CD4-positive, alpha-beta T cell treated with Interleukin-6 for 4 hours (primary cell): ENCODE measurements around the gene DRD4.

Experiments used
- DNase-seq: peaks from one replicate; pipeline ENCODE4 v3.0.0-alpha.2; 2020; ENCODE audit warnings: mixed read lengths

The DRD4 gene

DNA sequence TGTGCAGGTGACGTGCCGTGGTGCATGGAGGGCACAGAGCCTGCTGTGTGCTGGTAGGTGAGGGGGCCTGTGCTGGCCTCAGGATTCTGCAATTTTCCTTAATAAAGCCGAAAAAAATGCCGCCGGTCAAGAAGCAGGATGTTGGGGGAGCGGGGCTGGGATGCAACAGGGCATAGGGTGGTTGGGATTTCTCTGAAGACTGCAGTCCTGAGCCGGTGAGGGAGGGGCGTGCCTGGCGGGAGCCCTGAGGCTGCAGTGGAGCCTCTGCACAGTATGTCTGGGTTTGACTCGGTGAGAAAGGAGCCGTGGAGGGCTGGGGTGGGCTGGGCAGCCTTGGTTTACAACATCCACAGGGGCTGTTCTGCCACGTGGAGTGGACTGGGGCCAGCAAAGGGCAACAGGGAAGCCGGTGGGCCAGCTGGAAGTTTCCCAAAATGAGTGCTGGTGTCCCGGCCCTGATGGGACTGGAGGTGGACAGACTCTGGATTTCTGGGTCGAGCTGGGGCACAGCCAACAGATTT is 13.7 kb upstream of the DRD4 start:
- no peak for DNase-seq

DNA sequence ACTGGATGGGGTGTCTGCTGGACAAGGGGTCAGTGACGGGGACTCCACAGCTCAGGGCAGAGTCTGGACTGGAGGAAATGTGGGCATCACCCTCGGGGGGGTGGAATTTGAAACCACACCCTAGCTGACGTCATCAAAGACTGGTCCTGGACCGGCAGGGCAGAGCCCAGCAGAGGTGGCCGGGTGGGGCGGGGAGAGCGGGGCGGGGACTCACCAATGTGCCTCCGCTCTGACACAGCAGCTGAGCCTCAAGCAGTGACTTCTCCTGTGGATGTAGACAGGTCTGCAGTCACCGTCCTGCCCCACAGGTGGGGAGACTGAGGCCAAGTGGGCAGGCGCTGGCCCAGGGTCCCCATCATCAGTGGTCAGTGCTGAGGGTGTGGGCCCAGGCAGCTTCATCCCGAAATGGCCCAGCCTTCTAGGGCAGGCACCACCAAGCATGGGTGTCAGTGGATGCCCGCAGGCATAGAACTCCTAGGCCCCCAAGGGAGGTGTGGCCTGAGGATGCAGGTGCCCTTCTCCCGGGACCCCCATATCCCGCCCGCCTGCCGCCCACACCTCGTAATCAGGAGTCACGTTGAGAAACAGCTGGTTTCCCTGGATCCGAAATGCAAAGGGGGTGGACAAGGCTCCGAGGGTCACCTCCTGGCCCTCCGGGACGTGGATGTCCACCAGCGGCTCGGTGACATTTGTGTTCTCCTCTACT is 12.9 kb upstream of the DRD4 start:
- DNase-seq: no peak

DNA sequence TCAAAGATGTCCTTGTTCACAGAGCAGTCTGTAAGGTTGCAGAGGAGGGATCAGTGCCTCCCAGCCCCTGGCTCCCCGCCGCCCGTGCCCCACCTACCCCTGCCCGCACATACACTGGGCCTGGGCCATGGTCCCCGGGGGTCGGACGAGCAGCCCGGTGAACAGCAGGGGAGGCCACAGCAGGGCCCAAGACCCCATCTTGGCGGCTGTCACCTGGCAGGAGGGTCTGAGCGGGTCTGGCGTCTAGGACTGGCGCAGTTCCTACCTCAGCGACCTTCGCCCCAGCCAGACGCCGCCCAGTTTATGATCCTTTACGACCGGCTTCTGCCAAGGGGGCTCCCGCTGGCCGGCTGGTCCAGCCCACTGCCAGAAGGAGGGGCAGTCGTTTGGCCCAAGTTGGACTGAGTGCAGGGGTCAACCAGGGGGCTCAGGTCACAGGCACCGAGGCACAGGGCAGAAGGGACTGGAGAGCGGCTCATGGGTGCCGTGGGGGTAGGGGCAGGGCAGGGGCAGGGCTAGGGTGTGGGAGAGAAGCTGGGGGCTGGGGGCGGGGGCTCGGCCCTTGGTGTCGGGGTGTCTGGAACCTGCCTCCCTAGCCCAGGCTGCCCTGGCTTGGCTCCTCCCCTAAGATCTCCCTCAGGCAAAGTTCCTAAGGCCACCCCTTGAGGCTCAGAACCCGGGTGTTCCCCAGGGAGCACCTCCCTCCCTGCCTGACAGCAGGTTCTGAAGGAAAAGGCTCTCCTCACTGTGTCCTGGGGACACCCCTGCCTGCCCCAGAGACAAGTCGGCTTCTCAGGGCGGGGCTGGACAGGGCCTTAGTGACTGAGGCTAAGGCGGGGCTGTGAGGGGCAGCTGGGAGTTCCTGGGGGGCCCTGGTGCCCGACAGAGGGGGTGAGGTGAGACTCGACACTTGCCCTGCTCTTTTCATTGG is 12.1 kb upstream of the DRD4 start, which contains the start of gene CDHR5:
Gene CDHR5, minus strand, starts transcription at position 251 of the 931 bp plus-strand sequence. Its CDS starts 53 bp downstream, at position 198.
- DNase-seq: no peak

DNA sequence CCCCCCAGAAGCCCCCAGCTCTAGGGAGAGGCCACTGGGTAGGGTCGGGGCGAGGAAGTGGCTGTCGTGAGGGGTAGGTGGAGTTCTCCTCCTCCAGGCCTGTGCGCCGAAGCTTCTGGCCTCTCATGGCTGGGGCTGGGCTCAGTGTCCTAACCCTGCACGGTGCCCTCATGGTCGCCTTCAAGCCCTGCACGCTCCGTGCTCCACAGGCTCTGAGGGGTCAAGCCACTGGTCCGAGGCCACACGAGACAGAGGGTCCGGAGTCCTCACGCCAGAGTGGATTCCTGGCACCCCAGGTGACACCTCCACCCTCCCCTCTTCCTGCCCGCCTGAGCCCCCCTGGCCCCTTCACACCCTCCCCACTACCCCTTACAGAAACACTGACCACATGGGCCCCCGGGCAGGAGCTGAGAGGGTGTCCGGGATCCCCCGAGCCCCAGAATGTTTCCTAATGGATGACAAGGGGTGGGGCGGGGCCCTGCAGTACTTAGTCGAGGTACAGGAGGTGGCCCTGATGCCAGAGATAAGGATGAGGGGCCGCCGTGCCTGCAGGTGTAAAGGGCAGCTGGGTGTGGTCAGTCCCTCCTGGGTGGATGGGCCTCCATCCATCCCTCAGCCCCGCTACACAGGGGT is 11.3 kb upstream of the DRD4 start:
- no peak for DNase-seq

DNA sequence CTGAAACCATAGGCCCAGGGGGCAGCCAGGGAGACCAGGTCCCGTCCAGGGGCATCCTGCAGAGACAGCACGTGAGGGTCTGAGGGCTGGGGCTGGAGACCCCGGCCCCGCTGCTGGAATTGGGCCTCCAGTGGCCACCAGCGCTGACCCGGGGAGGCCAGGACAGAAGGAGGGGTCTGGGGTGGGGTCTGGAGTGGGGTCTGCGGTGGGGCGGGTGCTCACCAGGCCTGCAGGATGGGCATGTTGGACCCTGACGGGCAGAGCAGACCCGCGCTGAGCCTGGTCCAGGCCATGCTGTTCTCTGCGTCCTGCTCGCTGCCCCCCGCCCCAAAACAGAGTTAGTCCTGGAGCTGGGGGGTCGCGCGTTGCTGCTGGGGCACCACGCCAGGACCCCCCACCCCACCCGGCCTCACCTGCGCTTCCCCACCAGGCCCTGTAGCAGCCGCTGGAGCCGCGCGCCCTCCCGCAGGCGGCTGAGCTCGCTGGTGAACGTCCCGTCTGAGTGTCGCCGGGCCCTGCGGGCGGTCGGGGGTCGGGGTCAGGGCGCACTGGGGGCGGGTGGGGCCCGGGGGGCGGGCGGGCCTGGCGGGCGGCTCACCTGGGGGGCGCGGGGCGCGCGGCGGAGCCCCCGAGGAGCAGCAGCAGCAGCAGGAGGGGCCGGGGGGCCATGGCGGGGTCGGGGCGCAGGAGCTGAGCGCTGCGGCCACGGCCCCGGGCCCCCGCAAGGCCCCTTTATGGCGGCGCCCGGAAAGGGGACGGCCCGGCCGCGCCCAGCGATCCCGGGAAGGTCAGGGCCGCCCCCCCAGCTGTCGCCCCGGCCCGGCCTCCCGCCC is 10.4 kb upstream of the DRD4 start, which contains the start of gene SCT:
Gene SCT, minus strand, starts transcription at position 707 of the 833 bp plus-strand sequence. Its CDS starts 38 bp downstream, at position 669.
- DNase-seq: no peak

DNA sequence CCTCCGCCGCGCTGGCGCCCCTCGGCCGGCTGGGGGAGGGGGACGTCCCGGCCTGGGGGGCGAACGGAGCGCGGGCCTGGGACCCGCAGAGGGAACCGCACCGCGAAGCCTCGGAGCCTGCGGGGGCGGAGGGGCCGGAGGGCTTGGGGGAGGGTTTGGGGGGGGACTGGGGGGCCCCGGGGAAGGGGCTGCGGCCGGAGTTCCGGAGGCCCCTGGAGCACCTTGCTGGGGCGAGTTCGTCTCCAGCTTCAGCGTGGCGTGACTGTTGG is 9.8 kb upstream of the DRD4 start:
- no peak for DNase-seq

DNA sequence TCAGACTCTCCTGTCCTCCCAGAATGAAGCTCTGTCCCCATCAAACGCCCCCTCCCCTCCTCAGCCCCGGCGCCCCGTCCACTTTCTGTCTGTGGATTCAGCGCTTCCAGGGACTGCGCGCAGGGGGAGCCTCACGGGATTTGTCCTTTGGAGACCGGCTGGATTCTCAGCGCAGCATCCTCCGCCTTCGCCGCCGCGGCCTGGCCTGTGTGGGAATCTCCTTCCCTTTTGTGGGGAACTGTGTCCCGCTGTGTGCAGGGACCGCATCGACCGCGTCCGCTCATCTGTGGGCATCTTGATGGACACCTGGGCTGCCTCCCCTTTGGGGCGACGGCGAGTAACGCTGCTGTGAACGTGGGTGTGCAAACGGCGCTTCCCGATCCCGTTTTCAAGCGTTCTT is 9.0 kb upstream of the DRD4 start:
- no peak for DNase-seq

DNA sequence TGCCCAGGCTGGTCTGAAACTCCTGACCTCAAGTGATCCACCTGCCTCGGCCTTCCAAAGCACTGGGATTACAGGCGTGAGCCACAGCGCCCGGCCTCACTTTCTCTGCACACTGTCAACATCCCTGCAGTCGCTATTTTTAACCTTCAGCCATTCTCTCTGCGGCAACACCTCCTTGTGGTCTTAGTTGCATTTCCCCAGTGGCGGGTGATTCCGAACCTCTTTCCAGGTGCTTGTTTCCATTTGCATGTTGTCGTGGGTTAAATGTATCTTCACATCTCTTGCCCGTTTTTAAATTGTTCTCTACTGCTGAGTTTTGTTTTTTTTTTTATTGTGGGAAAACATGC is 7.9 kb upstream of the DRD4 start:
- DNase-seq: peak; percentile 29

DNA sequence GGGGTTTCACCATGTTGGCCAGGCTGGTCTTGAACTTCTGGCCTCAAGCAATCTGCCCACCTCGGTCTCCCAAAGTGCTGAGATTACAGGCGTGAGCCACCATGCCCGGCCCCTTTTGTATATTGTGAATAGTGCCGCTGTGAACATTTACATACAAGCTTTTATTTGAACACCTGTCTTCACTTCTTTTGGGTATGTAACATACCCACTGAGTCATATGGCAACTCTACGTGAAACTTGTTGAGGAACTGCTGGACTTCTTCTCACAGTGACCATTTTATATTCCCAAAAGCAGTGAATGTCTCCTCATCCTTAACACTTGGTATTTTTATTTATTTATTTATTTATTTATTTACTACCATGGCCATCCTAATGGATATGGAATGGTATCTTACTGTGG is 6.2 kb upstream of the DRD4 start:
- no peak for DNase-seq

DNA sequence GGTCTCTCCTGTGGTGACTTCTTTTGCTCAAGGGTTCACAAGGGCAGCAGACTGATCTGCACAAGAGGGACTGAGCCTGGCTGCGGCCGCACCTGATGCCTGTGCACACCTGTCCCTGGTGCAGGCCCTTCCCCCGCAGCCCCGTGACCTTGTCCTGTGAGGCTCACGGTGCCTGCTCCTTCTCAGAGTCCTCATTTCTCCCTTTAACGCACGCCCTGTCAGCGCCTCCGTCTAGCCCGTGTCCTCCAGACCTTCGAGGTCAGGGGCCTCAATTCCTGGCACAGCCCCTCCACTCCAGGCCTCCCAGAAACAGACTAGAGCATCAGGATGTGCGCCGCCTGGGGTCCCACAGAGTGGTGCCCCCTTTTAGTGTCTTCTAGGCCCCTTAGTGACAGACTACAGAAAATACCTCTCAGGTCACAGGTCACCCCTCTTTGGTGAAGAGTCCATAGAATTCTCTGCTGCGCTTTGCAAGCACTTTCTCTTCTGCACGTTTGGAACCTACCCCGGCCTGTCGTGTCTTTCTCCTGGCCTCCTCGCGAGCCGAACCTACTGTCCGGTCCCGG is 1.0 kb upstream of the DRD4 start:
- DNase-seq: no peak

DNA sequence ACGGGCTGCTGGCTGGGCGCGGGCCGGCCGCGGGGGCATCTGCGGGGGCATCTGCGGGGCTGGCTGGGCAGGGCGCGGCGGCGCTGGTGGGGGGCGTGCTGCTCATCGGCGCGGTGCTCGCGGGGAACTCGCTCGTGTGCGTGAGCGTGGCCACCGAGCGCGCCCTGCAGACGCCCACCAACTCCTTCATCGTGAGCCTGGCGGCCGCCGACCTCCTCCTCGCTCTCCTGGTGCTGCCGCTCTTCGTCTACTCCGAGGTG is 194 bp downstream of the DRD4 start:
- no peak for DNase-seq

DNA sequence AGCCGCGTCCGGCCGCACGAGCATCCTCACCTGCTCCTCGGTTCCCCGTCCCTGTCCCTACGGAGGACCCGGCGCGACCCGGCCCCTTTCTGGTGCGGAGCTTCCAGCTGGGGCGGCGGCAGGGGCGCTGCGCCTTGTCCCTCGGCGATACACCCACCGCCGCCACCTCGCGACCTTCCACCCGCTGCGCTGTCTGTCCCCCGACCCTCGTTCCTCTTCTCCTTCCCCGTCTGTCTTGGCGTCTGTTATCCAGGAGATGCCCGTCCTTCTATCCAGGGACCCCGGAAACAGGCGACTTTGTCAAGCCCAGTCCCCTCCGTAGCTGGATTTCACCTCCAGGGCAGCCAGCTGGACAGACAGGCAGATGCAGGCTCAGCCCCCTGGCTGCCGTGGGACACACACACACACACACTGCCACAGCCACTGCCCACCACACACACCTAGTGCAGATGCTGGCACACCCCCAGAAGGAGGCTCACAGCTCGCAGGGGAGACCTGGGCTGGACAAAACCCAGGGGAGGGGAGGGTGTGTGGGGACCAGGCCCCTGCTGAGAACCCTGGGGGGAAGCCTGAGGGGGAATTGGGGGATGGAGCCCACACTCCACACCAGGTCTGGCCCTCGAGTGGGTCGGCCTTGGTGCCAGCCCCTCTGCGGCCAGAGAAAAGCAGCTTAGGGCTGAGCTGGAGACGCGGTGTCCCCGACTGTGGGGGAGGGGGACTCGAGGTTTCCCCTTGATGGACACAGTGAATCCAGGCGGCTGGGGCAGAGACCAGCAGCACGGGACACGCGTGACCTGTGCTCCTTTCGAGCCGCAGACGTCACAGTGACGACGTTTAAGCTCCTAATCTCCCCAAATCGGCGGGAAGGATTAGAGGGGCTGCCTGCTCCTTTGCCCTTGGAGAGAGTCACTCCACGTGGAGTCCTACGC is 788 bp downstream of the DRD4 start:
- DNase-seq: no peak

DNA sequence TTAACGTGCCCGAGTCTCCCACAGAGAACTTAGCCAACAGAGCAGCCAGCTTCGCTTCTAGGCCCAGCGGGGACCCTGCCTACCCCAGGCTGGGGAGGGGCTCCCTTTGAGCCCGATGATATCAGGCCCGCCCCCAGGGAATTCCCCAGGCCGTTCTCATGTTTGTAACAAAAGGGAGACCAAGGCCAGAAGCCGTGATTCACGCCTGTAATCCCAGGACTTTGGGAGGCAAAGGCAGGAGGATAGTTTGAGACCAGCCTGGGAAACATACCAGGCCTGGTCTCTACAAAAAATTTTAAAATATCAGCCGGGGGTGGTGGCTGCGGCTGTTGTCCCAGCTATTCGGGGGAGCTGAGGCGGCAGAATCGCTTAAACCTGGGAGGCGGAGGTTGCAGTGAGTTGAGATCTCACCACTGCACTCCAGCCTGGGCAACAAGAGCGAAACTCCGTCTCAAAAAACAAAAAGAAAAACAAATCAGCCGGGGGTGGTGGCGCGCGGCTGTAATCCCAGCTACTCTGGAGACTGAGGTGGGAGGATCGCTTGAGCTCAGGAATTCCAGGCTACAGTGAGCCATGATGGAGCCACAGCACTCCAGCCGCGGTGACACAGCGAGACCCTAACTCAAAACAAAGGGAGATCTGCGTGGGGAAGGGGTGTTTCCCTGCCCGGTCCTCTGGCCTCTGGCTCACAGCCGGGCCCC is 1.7 kb downstream of the DRD4 start:
- no peak for DNase-seq

DNA sequence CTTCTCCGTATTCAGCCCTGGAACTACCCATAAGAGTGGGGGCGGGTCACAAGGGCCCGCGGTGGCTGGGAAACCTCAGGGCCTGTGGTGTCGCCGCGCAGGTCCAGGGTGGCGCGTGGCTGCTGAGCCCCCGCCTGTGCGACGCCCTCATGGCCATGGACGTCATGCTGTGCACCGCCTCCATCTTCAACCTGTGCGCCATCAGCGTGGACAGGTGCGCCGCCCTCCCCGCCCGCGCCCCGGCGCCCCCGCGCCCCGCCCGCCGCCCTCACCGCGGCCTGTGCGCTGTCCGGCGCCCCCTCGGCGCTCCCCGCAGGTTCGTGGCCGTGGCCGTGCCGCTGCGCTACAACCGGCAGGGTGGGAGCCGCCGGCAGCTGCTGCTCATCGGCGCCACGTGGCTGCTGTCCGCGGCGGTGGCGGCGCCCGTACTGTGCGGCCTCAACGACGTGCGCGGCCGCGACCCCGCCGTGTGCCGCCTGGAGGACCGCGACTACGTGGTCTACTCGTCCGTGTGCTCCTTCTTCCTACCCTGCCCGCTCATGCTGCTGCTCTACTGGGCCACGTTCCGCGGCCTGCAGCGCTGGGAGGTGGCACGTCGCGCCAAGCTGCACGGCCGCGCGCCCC is 2.4 kb downstream of the DRD4 start:
- no peak for DNase-seq

DNA sequence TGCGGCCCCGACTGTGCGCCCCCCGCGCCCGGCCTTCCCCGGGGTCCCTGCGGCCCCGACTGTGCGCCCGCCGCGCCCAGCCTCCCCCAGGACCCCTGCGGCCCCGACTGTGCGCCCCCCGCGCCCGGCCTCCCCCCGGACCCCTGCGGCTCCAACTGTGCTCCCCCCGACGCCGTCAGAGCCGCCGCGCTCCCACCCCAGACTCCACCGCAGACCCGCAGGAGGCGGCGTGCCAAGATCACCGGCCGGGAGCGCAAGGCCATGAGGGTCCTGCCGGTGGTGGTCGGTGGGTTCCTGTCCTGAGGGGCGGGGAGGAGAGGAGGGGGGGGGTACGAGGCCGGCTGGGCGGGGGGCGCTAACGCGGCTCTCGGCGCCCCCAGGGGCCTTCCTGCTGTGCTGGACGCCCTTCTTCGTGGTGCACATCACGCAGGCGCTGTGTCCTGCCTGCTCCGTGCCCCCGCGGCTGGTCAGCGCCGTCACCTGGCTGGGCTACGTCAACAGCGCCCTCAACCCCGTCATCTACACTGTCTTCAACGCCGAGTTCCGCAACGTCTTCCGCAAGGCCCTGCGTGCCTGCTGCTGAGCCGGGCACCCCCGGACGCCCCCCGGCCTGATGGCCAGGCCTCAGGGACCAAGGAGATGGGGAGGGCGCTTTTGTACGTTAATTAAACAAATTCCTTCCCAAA is 3.1 kb downstream of the DRD4 start:
- DNase-seq: no peak

DNA sequence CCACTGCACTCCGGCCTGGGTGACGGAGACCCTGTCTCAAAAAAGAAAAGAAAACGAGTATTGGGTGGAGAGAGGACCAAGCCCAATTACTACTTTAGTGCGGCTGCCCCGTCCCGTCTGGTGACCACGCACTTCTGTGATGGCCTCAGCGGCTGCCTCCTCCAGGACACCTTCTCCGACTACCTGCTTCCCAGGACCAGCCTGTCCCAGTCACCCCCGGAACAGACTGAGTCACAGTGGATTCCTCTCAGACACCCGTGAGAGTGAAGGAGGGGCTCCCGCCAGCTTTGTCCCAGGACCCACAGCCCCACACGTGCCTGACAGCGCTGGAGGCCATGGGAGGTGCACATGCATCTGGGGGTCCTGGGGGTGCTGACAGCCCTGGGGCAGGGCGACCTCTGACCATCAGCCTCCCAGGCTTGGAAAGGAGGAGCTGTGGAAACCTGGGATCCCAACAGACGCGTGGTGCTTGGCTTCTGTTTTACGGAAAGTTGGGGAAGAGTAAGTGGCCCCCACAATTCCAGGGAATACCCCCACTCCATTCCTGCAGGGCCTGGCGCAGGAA is 4.8 kb downstream of the DRD4 start:
- DNase-seq: no peak

DNA sequence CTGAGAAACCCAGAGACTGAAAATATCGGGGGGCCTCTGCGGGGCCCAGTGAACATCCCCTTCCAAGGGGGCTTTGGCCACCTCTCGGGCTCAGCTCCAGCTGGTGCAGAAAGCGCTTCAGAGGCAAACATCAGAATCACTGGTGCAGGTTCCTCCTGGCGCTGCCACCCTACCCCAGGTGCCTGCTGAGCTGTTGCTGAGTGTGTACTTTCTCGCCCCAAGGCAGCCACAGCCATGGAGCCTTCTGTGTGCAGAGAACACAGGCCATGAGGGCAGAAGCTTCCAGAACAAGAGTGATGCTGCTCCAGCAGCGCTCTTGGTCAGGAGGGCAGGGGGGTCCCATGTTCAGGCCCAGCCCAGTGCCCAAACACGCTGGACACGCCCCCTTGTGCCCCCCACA is 6.3 kb downstream of the DRD4 start:
- no peak for DNase-seq

DNA sequence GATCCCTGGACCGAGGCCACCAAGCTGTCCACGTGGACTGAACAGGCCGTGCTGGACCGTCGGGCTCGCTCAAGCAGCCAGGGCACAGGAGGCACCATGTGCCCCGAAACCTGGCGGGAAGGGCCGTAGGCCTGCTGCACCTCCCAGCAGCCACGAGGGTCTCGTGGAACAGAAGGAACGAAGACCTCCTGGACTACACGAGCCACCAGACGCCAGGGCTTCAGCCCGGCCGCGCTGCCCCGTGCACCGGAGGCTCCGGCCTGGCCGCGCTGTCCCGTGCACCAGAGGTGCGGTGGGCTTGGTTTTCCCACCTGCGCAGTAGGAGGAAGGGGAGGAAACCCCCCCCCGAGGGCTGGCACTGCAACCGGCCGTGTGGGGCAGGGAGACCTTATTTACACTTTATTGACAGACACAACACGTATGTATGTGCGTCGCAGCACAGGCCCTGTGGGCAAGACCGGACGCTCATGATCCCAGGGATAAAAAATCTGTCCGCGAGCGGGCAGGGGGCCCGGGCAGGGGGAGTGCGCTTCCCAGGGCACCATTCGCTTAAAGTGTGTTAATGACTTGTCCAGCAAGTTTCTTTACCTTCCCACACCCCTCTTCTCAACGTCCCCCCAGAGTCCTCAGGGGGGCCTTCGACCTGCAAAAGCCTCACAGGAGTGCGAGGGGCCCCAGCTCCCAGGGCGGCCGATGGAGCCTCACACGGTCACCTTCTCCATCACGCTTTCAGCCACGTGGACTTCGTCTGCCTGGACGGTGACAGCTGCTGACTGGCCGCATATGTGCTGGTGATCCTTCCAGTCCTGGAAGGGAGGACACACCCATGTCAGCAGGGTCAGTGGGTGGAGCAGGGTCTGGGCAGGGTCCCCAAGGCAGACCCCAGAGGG is 7.0 kb downstream of the DRD4 start:
- DNase-seq: no peak
